ENCODE measurements around the gene SP7.
"Not testable (repeated sequence)": the region's sequence is repeated elsewhere in the genome, so short reads cannot be mapped to it uniquely, and the experiment has no call there.

SP7 gene

DNA sequence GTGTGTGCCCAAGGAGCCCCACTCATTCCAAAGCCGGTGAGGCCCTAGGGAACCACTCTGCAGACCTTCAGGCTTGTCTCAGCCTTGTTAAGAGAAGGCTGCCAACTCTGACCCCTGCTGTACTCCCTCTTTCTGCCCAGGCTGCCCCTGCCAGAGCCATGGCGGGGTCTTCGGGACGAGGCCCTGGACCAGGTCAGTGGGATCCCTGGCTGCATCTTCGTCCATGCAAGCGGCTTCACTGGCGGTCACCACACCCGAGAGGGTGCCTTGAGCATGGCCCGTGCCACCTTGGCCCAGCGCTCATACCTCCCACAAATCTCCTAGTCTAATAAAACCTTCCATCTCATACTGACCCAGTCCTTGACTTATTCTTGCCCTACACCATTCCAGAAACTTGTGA, 29.3 kb downstream of the SP7 start:
- DNase-seq (ENCODE audit: low read depth): no peak

GRCh38 chr12:53302903-53303302, 33.3 kb downstream of the SP7 start:
- DNase-seq (ENCODE audit: low read depth): no peak
- Histone ChIP-seq H3K9ac (ENCODE audit: low read length) (peak overlapping the region; percentile 11), H3K4me3 (ENCODE audit: low read length) (no peak overlapping the region), H3K4me1 (ENCODE audit: control insufficient read depth, insufficient read depth, low read length) (peaks cover 42% of the 10 kb centered on the region), H3K27me3 (replicated peaks; ENCODE audit: control insufficient read depth, insufficient read depth, low read length) (no peaks in the 10 kb centered on the region), H3K36me3 (ENCODE audit: control insufficient read depth, insufficient read depth, low read length, severe bottlenecking) (peaks cover 52% of the 10 kb centered on the region), H3K9me3 (ENCODE audit: control insufficient read depth, low read length) (no peaks in the 10 kb centered on the region)

More for the DNA sequence above, 29.3 kb downstream of the SP7 start:
- peaks cover 64% of the 10 kb centered on the region for H3K36me3 ChIP-seq (ENCODE audit: control insufficient read depth, insufficient read depth, low read length, severe bottlenecking)
- no peak overlapping the region for H3K9ac ChIP-seq (ENCODE audit: low read length)
- peaks cover 11% of the 10 kb centered on the region for H3K4me1 ChIP-seq (ENCODE audit: control insufficient read depth, insufficient read depth, low read length)
- H3K9me3 ChIP-seq (ENCODE audit: control insufficient read depth, low read length): no peaks in the 10 kb centered on the region
- H3K4me3 ChIP-seq (ENCODE audit: low read length): no peak overlapping the region
- H3K27me3 ChIP-seq (replicated peaks; ENCODE audit: control insufficient read depth, insufficient read depth, low read length): no peaks in the 10 kb centered on the region

DNA sequence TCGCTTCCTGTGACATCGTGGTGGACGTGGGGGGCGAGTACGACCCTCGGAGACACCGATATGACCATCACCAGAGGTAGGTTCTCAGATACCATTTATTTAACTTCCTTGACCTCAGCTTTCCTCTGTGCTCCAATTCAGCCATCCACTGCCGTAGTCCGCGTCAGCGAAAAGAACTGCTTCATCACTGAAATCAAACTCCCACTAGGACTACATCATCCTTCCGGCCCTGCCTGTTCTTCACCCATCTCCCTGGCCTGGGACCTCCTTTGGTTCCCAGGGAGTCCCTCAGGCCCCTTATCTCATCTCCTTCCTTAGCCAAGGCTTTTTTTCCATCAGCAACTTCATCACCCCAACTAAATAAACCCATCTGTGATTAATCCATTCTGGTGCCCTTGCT, 36.0 kb downstream of the SP7 start:
- DNase-seq (ENCODE audit: low read depth): peak; percentile 48
- Histone ChIP-seq H3K36me3 (ENCODE audit: control insufficient read depth, insufficient read depth, low read length, severe bottlenecking) (peaks cover 25% of the 10 kb centered on the region), H3K4me3 (ENCODE audit: low read length) (peak overlapping the region; percentile 97), H3K27me3 (replicated peaks; ENCODE audit: control insufficient read depth, insufficient read depth, low read length) (no peaks in the 10 kb centered on the region), H3K9me3 (ENCODE audit: control insufficient read depth, low read length) (no peaks in the 10 kb centered on the region), H3K4me1 (ENCODE audit: control insufficient read depth, insufficient read depth, low read length) (peaks cover 62% of the 10 kb centered on the region), H3K9ac (ENCODE audit: low read length) (peak overlapping the region; percentile 98)

- H3K4me1 ChIP-seq (ENCODE audit: control insufficient read depth, insufficient read depth, low read length): peaks cover 66% of the 10 kb centered on the region
These were observed 36.5 kb downstream of the SP7 start, which contains the start of gene MYG1 for GRCh38 chr12:53299454-53300180. MYG1 (plus strand) TSS chr12:53299695; CDS start chr12:53299738, 43 bp downstream.

GRCh38 chr12:53299101-53299453, 37.1 kb downstream of the SP7 start:
- H3K9me3 ChIP-seq (ENCODE audit: control insufficient read depth, low read length): no peaks in the 10 kb centered on the region
- H3K27me3 ChIP-seq (replicated peaks; ENCODE audit: control insufficient read depth, insufficient read depth, low read length): no peaks in the 10 kb centered on the region
- DNase-seq (ENCODE audit: low read depth): peak; percentile 78
- H3K36me3 ChIP-seq (ENCODE audit: control insufficient read depth, insufficient read depth, low read length, severe bottlenecking): peaks cover 23% of the 10 kb centered on the region
- peaks cover 68% of the 10 kb centered on the region for H3K4me1 ChIP-seq (ENCODE audit: control insufficient read depth, insufficient read depth, low read length)
- peak overlapping the region; percentile 98 for H3K9ac ChIP-seq (ENCODE audit: low read length)
- peak overlapping the region; percentile 97 for H3K4me3 ChIP-seq (ENCODE audit: low read length)

More at GRCh38 chr12:53299454-53300180, 36.5 kb downstream of the SP7 start, which contains the start of gene MYG1:
- no peaks in the 10 kb centered on the region for H3K27me3 ChIP-seq (replicated peaks; ENCODE audit: control insufficient read depth, insufficient read depth, low read length)
- DNase-seq (ENCODE audit: low read depth): peak; percentile 89
- peaks cover 23% of the 10 kb centered on the region for H3K36me3 ChIP-seq (ENCODE audit: control insufficient read depth, insufficient read depth, low read length, severe bottlenecking)
- peak within 1 kb of the TSS; percentile 97 for H3K4me3 ChIP-seq (ENCODE audit: low read length)
- peak within 1 kb of the TSS; percentile 98 for H3K9ac ChIP-seq (ENCODE audit: low read length)
- no peaks in the 10 kb centered on the region for H3K9me3 ChIP-seq (ENCODE audit: control insufficient read depth, low read length)

DNA sequence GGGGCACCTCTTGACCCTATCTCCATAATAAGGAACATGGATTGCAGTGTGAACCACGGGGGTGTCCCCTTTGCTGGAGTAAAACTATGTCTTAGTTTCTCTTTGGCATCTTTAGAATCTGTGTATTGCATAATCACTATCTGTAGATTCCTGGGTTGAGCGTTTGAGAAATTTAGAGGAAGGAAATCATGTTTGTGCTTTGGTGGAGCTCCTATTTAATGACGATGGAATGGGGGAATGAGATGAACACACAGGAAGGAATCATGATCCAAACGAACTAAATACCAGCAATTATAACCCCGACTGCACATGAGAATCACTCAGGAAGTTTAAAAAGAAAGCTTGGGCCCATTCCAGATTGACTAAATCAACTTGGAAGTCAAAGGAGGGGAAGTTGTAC, 38.0 kb downstream of the SP7 start:
- Histone ChIP-seq H3K9me3 (ENCODE audit: control insufficient read depth, low read length) (no peaks in the 10 kb centered on the region), H3K27me3 (replicated peaks; ENCODE audit: control insufficient read depth, insufficient read depth, low read length) (no peaks in the 10 kb centered on the region), H3K36me3 (ENCODE audit: control insufficient read depth, insufficient read depth, low read length, severe bottlenecking) (peaks cover 19% of the 10 kb centered on the region), H3K4me1 (ENCODE audit: control insufficient read depth, insufficient read depth, low read length) (peaks cover 64% of the 10 kb centered on the region), H3K9ac (ENCODE audit: low read length) (peak overlapping the region; percentile 98), H3K4me3 (ENCODE audit: low read length) (peak overlapping the region; percentile 97)
- peak; percentile 83 for DNase-seq (ENCODE audit: low read depth)

DNA sequence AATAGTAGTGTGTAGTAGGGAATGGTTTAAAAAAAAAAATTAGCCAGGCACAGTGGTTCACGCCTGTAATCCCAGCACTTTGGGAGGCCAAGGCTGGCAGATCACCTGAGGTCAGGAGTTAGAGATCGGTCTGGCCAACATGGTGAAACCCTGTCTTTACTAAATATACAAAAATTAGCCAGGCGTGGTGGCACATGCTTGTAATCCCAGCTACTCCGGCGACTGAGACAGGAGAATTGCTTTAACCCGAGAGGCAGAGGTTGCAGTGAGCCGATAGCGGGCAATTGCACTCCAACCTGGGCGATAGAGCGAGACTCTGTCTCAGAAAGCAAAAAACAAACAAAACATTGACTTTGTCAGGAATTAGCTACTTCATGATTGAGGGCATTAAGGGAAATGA, 39.0 kb downstream of the SP7 start:
- not testable (repeated sequence) for H3K27me3 ChIP-seq (replicated peaks; ENCODE audit: control insufficient read depth, insufficient read depth, low read length); DNase-seq (ENCODE audit: low read depth); H3K9me3 ChIP-seq (ENCODE audit: control insufficient read depth, low read length); H3K36me3 ChIP-seq (ENCODE audit: control insufficient read depth, insufficient read depth, low read length, severe bottlenecking)
- peaks cover 57% of the 10 kb centered on the region for H3K4me1 ChIP-seq (ENCODE audit: control insufficient read depth, insufficient read depth, low read length)
- peak overlapping the region; percentile 100 for H3K9ac ChIP-seq (ENCODE audit: low read length)
- H3K4me3 ChIP-seq (ENCODE audit: low read length): peak overlapping the region; percentile 39

DNA sequence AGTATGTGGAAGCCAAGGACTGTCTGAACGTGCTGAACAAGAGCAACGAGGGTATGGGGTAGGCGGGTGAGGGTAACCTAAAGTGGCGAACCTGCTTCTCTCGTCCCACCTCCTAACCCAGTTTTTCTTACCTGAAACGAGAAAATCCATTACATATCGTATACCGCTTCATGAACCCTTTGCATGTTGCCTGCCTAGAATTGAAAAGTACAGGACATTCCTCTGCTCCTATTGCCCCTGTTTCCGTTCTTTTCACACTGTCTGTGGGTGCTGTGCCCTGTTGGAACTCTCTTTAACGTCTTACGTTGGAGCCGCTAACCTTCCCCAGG, 40.3 kb downstream of the SP7 start:
- DNase-seq (ENCODE audit: low read depth): no peak
- H3K27me3 ChIP-seq (replicated peaks; ENCODE audit: control insufficient read depth, insufficient read depth, low read length): no peaks in the 10 kb centered on the region
- H3K36me3 ChIP-seq (ENCODE audit: control insufficient read depth, insufficient read depth, low read length, severe bottlenecking): no peaks in the 10 kb centered on the region
- H3K9me3 ChIP-seq (ENCODE audit: control insufficient read depth, low read length): no peaks in the 10 kb centered on the region
- peaks cover 48% of the 10 kb centered on the region for H3K4me1 ChIP-seq (ENCODE audit: control insufficient read depth, insufficient read depth, low read length)
- H3K9ac ChIP-seq (ENCODE audit: low read length): peak overlapping the region; percentile 100
- peak overlapping the region; percentile 100 for H3K4me3 ChIP-seq (ENCODE audit: low read length)

DNA sequence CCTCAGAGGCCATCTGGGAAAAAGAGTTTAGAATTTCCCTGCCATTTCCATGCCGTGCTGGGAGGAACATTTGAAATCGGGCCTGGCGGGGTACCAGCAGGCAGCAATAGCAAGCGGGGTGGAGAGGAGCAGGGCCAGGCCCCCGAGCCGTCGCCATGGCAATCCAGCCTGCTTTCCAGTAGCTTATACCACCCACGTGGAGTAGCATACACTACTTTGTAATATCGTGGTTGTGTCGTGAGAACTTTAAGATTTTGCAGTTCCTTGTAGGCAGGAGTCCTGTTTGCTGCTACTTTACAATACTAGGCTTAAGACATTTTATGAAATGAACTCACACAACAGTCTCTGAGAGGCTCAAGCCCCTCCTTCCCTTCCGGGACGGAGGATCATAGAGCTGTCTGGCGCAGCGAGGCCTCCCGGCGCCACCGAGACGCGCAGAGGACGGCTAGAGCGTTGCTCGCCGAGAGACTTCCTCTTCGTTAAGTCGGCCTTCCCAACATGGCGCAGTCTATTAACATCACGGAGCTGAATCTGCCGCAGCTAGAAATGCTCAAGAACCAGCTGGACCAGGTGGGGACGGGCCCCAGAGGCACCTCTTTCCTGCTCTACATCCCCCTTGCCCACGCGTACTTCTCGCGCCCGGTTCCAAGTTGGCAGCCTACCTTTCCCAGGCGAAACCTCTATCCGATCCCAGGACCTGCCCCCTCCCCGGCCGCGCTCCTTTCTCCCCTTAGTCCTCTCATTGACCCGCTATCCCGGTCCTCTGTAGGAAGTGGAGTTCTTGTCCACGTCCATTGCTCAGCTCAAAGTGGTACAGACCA, 40.9 kb downstream of the SP7 start, which contains the start of gene PFDN5:
TSS of gene PFDN5 (plus strand) at position 473 of the 821 bp plus-strand sequence. CDS start at position 499, 26 bp downstream.
- Histone ChIP-seq H3K9me3 (ENCODE audit: control insufficient read depth, low read length) (no peaks in the 10 kb centered on the region), H3K9ac (ENCODE audit: low read length) (peak within 1 kb of the TSS; percentile 100), H3K4me1 (ENCODE audit: control insufficient read depth, insufficient read depth, low read length) (peaks cover 48% of the 10 kb centered on the region), H3K36me3 (ENCODE audit: control insufficient read depth, insufficient read depth, low read length, severe bottlenecking) (no peaks in the 10 kb centered on the region), H3K27me3 (replicated peaks; ENCODE audit: control insufficient read depth, insufficient read depth, low read length) (no peaks in the 10 kb centered on the region), H3K4me3 (ENCODE audit: low read length) (peak within 1 kb of the TSS; percentile 100)
- peak; percentile 92 for DNase-seq (ENCODE audit: low read depth)

GRCh38 chr12:53292426-53292825, 43.7 kb downstream of the SP7 start:
- Histone ChIP-seq H3K9ac (ENCODE audit: low read length) (no peak overlapping the region), H3K36me3 (ENCODE audit: control insufficient read depth, insufficient read depth, low read length, severe bottlenecking) (no peaks in the 10 kb centered on the region), H3K4me3 (ENCODE audit: low read length) (no peak overlapping the region), H3K4me1 (ENCODE audit: control insufficient read depth, insufficient read depth, low read length) (peaks cover 51% of the 10 kb centered on the region), H3K27me3 (replicated peaks; ENCODE audit: control insufficient read depth, insufficient read depth, low read length) (no peaks in the 10 kb centered on the region), H3K9me3 (ENCODE audit: control insufficient read depth, low read length) (no peaks in the 10 kb centered on the region)
- DNase-seq (ENCODE audit: low read depth): no peak

DNA sequence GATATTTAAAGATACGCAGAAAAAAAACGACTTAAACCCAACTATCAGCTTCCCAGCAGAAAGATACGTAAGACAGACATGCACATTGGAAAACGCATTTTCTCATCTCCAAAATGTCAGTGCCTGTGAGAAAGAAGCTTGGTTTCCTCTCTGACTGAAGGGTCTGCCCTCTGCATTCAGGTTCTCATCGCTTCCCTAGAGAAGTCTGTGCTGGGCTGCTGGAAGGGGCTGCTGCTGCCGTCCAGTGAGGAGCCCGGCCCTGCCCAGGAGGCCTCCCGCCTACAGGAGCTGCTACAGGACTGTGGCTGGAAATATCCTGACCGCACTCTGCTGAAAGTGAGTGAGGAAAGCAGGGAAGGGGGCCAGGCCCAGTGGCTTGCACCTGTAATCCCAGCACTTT, 45.5 kb downstream of the SP7 start:
- no peak overlapping the region for H3K9ac ChIP-seq (ENCODE audit: low read length)
- no peak overlapping the region for H3K4me3 ChIP-seq (ENCODE audit: low read length)
- no peaks in the 10 kb centered on the region for H3K9me3 ChIP-seq (ENCODE audit: control insufficient read depth, low read length)
- DNase-seq (ENCODE audit: low read depth): peak; percentile 22
- H3K27me3 ChIP-seq (replicated peaks; ENCODE audit: control insufficient read depth, insufficient read depth, low read length): no peaks in the 10 kb centered on the region
- peaks cover 39% of the 10 kb centered on the region for H3K4me1 ChIP-seq (ENCODE audit: control insufficient read depth, insufficient read depth, low read length)
- no peaks in the 10 kb centered on the region for H3K36me3 ChIP-seq (ENCODE audit: control insufficient read depth, insufficient read depth, low read length, severe bottlenecking)
